ENCODE results near the gene PITPNC1. TPM values are rescaled to one million over a fixed set of nuclear protein-coding genes. Genes with fewer than 3 reads are reported as not detected.

Gene PITPNC1
- polyA plus RNA-seq, 1 donor from 2014 or later: 18.8 TPM

DNA sequence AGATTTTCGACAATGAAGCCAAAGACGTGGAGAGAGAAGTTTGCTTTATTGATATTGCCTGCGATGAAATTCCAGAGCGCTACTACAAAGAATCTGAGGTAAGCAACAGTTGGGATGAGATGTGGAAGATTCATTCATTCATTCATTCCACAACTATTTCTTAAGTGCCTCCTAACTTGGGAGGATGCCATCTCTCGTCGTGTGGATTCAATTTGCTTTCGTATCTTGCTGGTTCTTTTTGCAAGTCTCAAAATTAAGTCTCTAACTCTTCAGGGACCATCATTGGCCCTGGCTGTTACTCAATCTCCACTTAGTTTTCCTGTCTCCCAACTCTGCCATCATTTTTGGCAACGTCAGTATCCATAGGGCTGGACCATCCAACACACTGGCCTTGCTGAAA lies 255.1 kb downstream of the PITPNC1 start:
- Histone ChIP-seq H3K79me2 (replicated peaks; ENCODE audit: insufficient read depth, low read length) (no peaks in the 10 kb centered on the region), H4K20me1 (ENCODE audit: insufficient read depth) (no peaks in the 10 kb centered on the region), H3K4me3 (ENCODE audit: low read length) (no peak overlapping the region), H3K9me3 (ENCODE audit: low read length) (no peaks in the 10 kb centered on the region), H3F3A (ENCODE audit: insufficient read depth, low read length, poor library complexity, severe bottlenecking) (no peaks in the 10 kb centered on the region), H3K27ac (ENCODE audit: low read length) (no peak overlapping the region), H3K9ac (ENCODE audit: low read length) (no peak overlapping the region), H3K27me3 (ENCODE audit: insufficient read depth, low read depth, low read length) (no peaks in the 10 kb centered on the region), H3K9me2 (ENCODE audit: insufficient read depth, low read length) (no peaks in the 10 kb centered on the region), H3K4me2 (ENCODE audit: low read length) (no peak overlapping the region), H3K36me3 (ENCODE audit: insufficient read depth, low read length) (no peaks in the 10 kb centered on the region), H2AFZ (ENCODE audit: low read depth, low read length) (no peak overlapping the region)
- TF ChIP-seq REST (IDR thresholded peaks at IDR 0.05; ENCODE audit: borderline replicate concordance) (no peak), EP300 (conservative IDR thresholded peaks at IDR 0.05; ENCODE audit: poor library complexity, severe bottlenecking) (no peak), MXI1 (conservative IDR thresholded peaks at IDR 0.05; ENCODE audit: poor library complexity, severe bottlenecking) (no peak), TAF1 (IDR thresholded peaks at IDR 0.05; ENCODE audit: low read depth) (no peak), EZH2 (IDR thresholded peaks at IDR 0.05; ENCODE audit: borderline replicate concordance, insufficient read depth, low read length, poor library complexity, severe bottlenecking) (no peak), RAD21 (conservative IDR thresholded peaks at IDR 0.05) (no peak)

DNA sequence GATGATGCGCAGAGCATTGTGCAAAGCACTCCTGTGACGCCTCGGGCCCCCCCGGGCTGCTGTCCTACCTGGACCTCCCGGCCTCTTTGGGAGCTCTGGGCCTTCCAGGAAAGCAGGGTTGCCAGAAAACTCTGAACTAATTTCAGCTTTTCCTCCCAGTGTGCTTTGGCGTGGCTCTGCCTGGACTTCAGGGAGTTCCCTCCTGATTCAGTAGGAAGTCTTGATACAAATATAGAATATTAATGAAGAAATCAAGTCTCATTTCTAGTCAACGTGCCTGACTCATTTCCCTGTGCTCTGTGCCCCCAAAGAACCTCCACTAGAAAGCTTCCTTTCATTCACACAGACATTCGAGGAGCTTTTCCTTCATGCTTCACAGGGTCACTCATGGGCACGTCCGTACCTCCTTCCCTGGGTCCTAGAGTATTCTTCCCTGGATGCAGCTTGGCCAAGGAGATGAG lies 256.7 kb downstream of the PITPNC1 start:
- no peak overlapping the region for H3K4me3 ChIP-seq (ENCODE audit: low read length)
- H3K9ac ChIP-seq (ENCODE audit: low read length): no peak overlapping the region
- no peaks in the 10 kb centered on the region for H3K27me3 ChIP-seq (ENCODE audit: insufficient read depth, low read depth, low read length)
- no peaks in the 10 kb centered on the region for H3F3A ChIP-seq (ENCODE audit: insufficient read depth, low read length, poor library complexity, severe bottlenecking)
- no peaks in the 10 kb centered on the region for H3K79me2 ChIP-seq (replicated peaks; ENCODE audit: insufficient read depth, low read length)
- H3K36me3 ChIP-seq (ENCODE audit: insufficient read depth, low read length): no peaks in the 10 kb centered on the region
- H2AFZ ChIP-seq (ENCODE audit: low read depth, low read length): no peak overlapping the region
- TF ChIP-seq CTCF (IDR thresholded peaks at IDR 0.05; ENCODE audit: poor library complexity, severe bottlenecking): no peak
- no peak for TF ChIP-seq RAD21 (conservative IDR thresholded peaks at IDR 0.05)
- no peak for TF ChIP-seq SMC3 (conservative IDR thresholded peaks at IDR 0.05; ENCODE audit: poor library complexity)
- TF ChIP-seq MXI1 (conservative IDR thresholded peaks at IDR 0.05; ENCODE audit: poor library complexity, severe bottlenecking): no peak
- no peak for TF ChIP-seq EZH2 (IDR thresholded peaks at IDR 0.05; ENCODE audit: borderline replicate concordance, insufficient read depth, low read length, poor library complexity, severe bottlenecking)
- TF ChIP-seq TAF1 (IDR thresholded peaks at IDR 0.05; ENCODE audit: low read depth): no peak
- no peak for TF ChIP-seq EP300 (conservative IDR thresholded peaks at IDR 0.05; ENCODE audit: poor library complexity, severe bottlenecking)
- no peak for TF ChIP-seq POLR2AphosphoS5 (IDR thresholded peaks at IDR 0.05)
- TF ChIP-seq REST (IDR thresholded peaks at IDR 0.05; ENCODE audit: borderline replicate concordance): no peak
- H3K9me2 ChIP-seq (ENCODE audit: insufficient read depth, low read length): no peaks in the 10 kb centered on the region
- no peaks in the 10 kb centered on the region for H4K20me1 ChIP-seq (ENCODE audit: insufficient read depth)
- H3K4me2 ChIP-seq (ENCODE audit: low read length): no peak overlapping the region
- no peaks in the 10 kb centered on the region for H3K9me3 ChIP-seq (ENCODE audit: low read length)
- H3K27ac ChIP-seq (ENCODE audit: low read length): no peak overlapping the region

Data from neural cell (in vitro differentiated cells).